HepG2 (cell line): ENCODE data around the gene SCAI. TPM values are rescaled to one million over a fixed set of nuclear protein-coding genes. Genes with fewer than 3 reads are reported as not detected.
A peak's percentile ranks its signal among the peaks of the same experiment; 100 is the strongest.

ENCODE experiments used
- EP300 ChIP-seq, 3 experiments: sonication (generic) in 1 of 3; formaldehyde crosslinking in 1 of 3; IDR thresholded peaks; 2 replicates each; pipeline versions ENCODE4 v1.5.1 to v1.6.1; 2011 to 2020; ENCODE audit warnings: low read depth in 2 of 3, low read length in 2 of 3, borderline replicate concordance in 1 of 3, improper control_type of control experiment in 1 of 3, mild to moderate bottlenecking in 1 of 3, missing genetic modification reagents in 1 of 3, moderate library complexity in 1 of 3
- HHEX ChIP-seq: IDR thresholded peaks from 2 replicates; pipeline ENCODE4 v1.6.1; 2016; ENCODE audit warnings: control low read depth
- IKZF1 ChIP-seq: fragments of 450-650 bp; IDR thresholded peaks from 2 replicates; pipeline ENCODE4 v1.7.1; 2016
- MAF1 ChIP-seq: sonication (generic); formaldehyde crosslinking; IDR thresholded peaks from 2 replicates; pipeline ENCODE4 v1.5.0; 2020; ENCODE audit warnings: missing genetic modification reagents, borderline replicate concordance
- MBNL3 ChIP-seq: fragments of 250-450 bp; sonication (Bioruptor Pico); conservative IDR thresholded peaks from 2 replicates; pipeline ENCODE4 v1.8.0; 2022; ENCODE audit warnings: mild to moderate bottlenecking, inconsistent platforms
- MED13 ChIP-seq: sonication (generic); formaldehyde crosslinking; IDR thresholded peaks from 2 replicates; pipeline ENCODE4 v1.5.0; 2020; ENCODE audit warnings: missing genetic modification reagents
- MIXL1 ChIP-seq: IDR thresholded peaks from 2 replicates; pipeline ENCODE4 v1.6.1; 2016
- NR2F2 ChIP-seq: IDR thresholded peaks from 2 replicates; pipeline ENCODE4 v1.6.1; 2012; ENCODE audit warnings: low read depth, inconsistent platforms, borderline replicate concordance
- RNF2 ChIP-seq: fragments of 450-650 bp; conservative IDR thresholded peaks from 2 replicates; pipeline ENCODE4 v1.6.1; 2016; ENCODE audit warnings: low read depth
- SKI ChIP-seq: fragments of 450-650 bp; IDR thresholded peaks from one replicate; pipeline ENCODE4 v1.6.1; 2018; ENCODE audit warnings: mild to moderate bottlenecking; ENCODE audit not compliant: partially characterized antibody
- TBP ChIP-seq: sonication (generic); formaldehyde crosslinking; IDR thresholded peaks from 2 replicates; pipeline ENCODE4 v1.5.0; 2020; ENCODE audit warnings: missing genetic modification reagents
- ZFAT ChIP-seq: sonication (generic); formaldehyde crosslinking; conservative IDR thresholded peaks from 2 replicates; pipeline ENCODE4 v1.8.1; 2023; ENCODE audit warnings: missing genetic modification reagents, inconsistent platforms
- ZNF138 ChIP-seq: sonication (generic); formaldehyde crosslinking; IDR thresholded peaks from 2 replicates; pipeline ENCODE4 v1.5.0; 2020; ENCODE audit warnings: mild to moderate bottlenecking, low read depth, missing genetic modification reagents
- ZNF776 ChIP-seq: sonication (generic); formaldehyde crosslinking; IDR thresholded peaks from 2 replicates; pipeline ENCODE4 v1.4.0; 2020; ENCODE audit warnings: mild to moderate bottlenecking, missing genetic modification reagents
- ZZZ3 ChIP-seq: sonication (generic); formaldehyde crosslinking; IDR thresholded peaks from 2 replicates; pipeline ENCODE4 v1.4.0; 2020; ENCODE audit warnings: missing genetic modification reagents, mild to moderate bottlenecking, borderline replicate concordance
- polyA plus RNA-seq, 8 experiments: library from polyadenylated mRNA; depleted of rRNA in 3 of 8; stranded (reverse) in 7 of 8; unstranded in 1 of 8; fragments of >200 nt; fragmentation: Illumina TruSeq in 4 of 8; extraction: Trizol in 4 of 8; gene quantifications; 2 replicates each; pipeline versions ENCODE4 v1.2.1 to v1.2.3, GENCODE V29; 2011 to 2016; ENCODE audit warnings: low read depth in 4 of 8, missing spikeins in 1 of 8, mixed read lengths in 1 of 8; ENCODE audit not compliant: insufficient read depth in 1 of 8
- total RNA-seq, 5 experiments: library from RNA; depleted of rRNA; stranded (reverse); fragments of >200 nt; fragmentation: Illumina TruSeq; extraction: Trizol; gene quantifications; 2 replicates each; pipeline ENCODE4 v1.2.3, GENCODE V29; 2016; ENCODE audit warnings: low read depth in 1 of 5
- TF ChIP-seq, protein P1 (sequence below): sonication (generic); formaldehyde crosslinking; IDR thresholded peaks from 2 replicates; pipeline ENCODE4 v1.9.0; 2021; ENCODE audit warnings: missing genetic modification reagents, borderline replicate concordance
- TF ChIP-seq, protein P2 (sequence below): sonication (generic); formaldehyde crosslinking; IDR thresholded peaks from 2 replicates; pipeline ENCODE4 v1.8.0; 2022; ENCODE audit warnings: missing genetic modification reagents, mild to moderate bottlenecking, moderate library complexity, borderline replicate concordance
- TF ChIP-seq, protein P3 (sequence below): sonication (generic); formaldehyde crosslinking; IDR thresholded peaks from 2 replicates; pipeline ENCODE4 v1.5.0; 2020; ENCODE audit warnings: mild to moderate bottlenecking, low read depth, missing genetic modification reagents, borderline replicate concordance
- TF ChIP-seq, protein P4 (sequence below): IDR thresholded peaks from 2 replicates; pipeline ENCODE4 v1.6.1; 2016

The SCAI gene
- total and polyA plus RNA-seq, 2 of the 13 experiments (the other 11 are each of a cell fraction or from before 2014, with no cell fraction given): 4.4 to 8.4 TPM

DNA sequence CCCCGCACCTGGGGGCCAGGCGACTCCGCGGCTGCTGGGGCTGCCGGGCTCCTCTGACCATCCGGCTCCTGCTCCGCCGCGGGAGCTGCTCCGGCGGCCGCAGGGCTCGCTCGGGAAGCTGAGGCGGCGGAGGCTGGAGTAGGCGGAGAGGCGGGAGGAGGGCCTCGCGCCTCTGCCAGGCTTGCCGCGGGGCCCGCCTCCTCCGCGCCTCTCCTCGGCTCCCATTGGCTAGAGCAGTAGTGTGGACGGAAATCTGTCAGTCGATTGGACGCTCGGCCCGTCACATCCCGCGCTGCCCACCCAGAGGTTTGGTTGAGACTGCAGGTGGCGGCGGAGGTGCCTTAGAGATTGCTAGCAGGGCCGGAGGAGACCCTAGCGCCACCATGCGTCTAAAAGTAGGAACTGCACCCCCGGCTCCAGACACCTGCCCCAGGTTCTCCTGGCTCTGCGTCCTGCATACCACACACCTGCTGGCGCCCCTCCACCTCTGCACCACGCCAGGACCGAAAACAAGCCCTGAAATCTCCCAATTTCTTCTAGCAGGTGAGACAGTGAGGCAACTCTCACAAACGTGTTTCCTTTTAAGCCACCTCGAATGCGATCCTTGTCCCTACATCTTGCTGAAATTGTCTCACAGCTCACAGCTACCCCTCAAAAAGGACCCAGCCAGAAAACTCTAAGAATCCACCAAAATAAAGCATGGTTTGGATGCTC, at the start of gene SCAI (continued):
- TF ChIP-seq, protein P1, sequence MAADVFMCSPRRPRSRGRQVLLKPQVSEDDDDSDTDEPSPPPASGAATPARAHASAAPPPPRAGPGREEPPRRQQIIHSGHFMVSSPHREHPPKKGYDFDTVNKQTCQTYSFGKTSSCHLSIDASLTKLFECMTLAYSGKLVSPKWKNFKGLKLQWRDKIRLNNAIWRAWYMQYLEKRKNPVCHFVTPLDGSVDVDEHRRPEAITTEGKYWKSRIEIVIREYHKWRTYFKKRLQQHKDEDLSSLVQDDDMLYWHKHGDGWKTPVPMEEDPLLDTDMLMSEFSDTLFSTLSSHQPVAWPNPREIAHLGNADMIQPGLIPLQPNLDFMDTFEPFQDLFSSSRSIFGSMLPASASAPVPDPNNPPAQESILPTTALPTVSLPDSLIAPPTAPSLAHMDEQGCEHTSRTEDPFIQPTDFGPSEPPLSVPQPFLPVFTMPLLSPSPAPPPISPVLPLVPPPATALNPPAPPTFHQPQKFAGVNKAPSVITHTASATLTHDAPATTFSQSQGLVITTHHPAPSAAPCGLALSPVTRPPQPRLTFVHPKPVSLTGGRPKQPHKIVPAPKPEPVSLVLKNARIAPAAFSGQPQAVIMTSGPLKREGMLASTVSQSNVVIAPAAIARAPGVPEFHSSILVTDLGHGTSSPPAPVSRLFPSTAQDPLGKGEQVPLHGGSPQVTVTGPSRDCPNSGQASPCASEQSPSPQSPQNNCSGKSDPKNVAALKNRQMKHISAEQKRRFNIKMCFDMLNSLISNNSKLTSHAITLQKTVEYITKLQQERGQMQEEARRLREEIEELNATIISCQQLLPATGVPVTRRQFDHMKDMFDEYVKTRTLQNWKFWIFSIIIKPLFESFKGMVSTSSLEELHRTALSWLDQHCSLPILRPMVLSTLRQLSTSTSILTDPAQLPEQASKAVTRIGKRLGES: no peak
- TF ChIP-seq TBP (CRISPR knock-in tag): no peak
- TF ChIP-seq SKI: peak; percentile 61
- TF ChIP-seq, protein P2, sequence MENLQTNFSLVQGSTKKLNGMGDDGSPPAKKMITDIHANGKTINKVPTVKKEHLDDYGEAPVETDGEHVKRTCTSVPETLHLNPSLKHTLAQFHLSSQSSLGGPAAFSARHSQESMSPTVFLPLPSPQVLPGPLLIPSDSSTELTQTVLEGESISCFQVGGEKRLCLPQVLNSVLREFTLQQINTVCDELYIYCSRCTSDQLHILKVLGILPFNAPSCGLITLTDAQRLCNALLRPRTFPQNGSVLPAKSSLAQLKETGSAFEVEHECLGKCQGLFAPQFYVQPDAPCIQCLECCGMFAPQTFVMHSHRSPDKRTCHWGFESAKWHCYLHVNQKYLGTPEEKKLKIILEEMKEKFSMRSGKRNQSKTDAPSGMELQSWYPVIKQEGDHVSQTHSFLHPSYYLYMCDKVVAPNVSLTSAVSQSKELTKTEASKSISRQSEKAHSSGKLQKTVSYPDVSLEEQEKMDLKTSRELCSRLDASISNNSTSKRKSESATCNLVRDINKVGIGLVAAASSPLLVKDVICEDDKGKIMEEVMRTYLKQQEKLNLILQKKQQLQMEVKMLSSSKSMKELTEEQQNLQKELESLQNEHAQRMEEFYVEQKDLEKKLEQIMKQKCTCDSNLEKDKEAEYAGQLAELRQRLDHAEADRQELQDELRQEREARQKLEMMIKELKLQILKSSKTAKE (CRISPR knock-in tag): no peak
- no peak for TF ChIP-seq ZNF138
- TF ChIP-seq RNF2: peak; percentile 88
- TF ChIP-seq ZFAT: no peak
- 0 out of 2 replicates have a peak, but pooled peaks have one; percentile 47 for TF ChIP-seq ZNF776
- no peak for TF ChIP-seq HHEX (CRISPR knock-in tag)
- TF ChIP-seq IKZF1: no peak
- no peak for TF ChIP-seq MBNL3 (CRISPR knock-in tag)
- TF ChIP-seq, protein P3, sequence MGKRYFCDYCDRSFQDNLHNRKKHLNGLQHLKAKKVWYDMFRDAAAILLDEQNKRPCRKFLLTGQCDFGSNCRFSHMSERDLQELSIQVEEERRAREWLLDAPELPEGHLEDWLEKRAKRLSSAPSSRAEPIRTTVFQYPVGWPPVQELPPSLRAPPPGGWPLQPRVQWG (CRISPR knock-in tag): no peak
- no peak for TF ChIP-seq MAF1
- TF ChIP-seq MED13 (CRISPR knock-in tag): no peak
- no peak for TF ChIP-seq ZZZ3
- TF ChIP-seq, protein P4, sequence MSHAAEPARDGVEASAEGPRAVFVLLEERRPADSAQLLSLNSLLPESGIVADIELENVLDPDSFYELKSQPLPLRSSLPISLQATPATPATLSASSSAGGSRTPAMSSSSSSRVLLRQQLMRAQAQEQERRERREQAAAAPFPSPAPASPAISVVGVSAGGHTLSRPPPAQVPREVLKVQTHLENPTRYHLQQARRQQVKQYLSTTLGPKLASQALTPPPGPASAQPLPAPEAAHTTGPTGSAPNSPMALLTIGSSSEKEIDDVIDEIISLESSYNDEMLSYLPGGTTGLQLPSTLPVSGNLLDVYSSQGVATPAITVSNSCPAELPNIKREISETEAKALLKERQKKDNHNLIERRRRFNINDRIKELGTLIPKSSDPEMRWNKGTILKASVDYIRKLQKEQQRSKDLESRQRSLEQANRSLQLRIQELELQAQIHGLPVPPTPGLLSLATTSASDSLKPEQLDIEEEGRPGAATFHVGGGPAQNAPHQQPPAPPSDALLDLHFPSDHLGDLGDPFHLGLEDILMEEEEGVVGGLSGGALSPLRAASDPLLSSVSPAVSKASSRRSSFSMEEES (CRISPR knock-in tag): no peak
- no peak for TF ChIP-seq NR2F2
- TF ChIP-seq MIXL1 (CRISPR knock-in tag): no peak; the same call in 1 of the 2 replicates
- TF ChIP-seq EP300 (IDR thresholded peaks at IDR 0.05; ENCODE audit: low read depth in 2 of 2, low read length in 2 of 2): 0 out of 4 replicates have a peak, but pooled peaks of 1 of the 2 experiments have one; percentile 13
- no peak for TF ChIP-seq EP300 (CRISPR knock-in tag; IDR thresholded peaks at IDR 0.05; ENCODE audit: borderline replicate concordance)
